Measurements from ENCODE around the gene KRT6A.

KRT6A gene

DNA sequence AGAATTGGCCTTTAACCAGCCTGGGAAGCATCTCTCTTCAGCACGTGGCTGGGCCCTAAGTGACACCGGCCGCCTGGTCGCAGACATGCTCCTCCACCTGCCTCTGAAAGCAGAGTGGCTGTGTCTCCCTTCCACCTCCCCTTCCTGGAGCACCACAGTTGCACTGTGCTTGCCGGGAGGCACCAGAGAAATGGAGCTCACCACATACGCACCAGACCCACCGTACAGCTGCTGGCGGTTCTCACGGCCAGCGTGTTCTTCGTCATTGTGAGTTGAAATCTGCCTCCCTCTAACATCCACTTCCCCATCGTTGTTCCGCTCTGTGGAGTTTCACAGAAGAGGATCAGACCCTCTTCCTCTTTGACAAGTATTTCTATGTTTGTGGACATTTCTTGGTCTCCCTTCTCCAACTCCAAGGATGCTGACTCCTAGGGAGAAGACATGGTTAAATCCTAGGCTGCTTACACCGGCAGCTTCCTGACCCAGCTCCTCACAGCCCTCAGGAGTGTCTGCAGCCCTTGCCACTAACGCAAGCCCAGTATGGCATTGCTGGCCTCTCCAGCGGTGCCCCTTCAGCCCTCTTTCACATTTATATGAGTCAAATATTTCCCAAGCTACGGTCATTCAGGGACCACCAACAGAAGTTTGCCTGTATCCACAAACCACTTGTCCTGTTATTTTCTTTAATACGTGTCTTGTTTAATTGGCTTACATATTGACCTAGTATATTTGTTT is 38.7 kb upstream of the KRT6A start:
- no peaks in the 10 kb centered on the region for H3K9me3 ChIP-seq (ENCODE audit: control insufficient read depth, insufficient read depth, low read length)
- no peak overlapping the region for H3K4me3 ChIP-seq (ENCODE audit: low read depth, low read length)
- H3K27me3 ChIP-seq (ENCODE audit: control insufficient read depth, insufficient read depth, low read length), result no peaks in the 10 kb centered on the region
- H3K27ac ChIP-seq (ENCODE audit: low read depth, low read length), result no peak overlapping the region
- no peaks in the 10 kb centered on the region for H3K36me3 ChIP-seq (ENCODE audit: control insufficient read depth, insufficient read depth, low read length)
- no peak overlapping the region for H3K9ac ChIP-seq (ENCODE audit: low read depth, low read length)
- H3K4me1 ChIP-seq (ENCODE audit: control insufficient read depth, insufficient read depth, low read length), result no peaks in the 10 kb centered on the region

DNA sequence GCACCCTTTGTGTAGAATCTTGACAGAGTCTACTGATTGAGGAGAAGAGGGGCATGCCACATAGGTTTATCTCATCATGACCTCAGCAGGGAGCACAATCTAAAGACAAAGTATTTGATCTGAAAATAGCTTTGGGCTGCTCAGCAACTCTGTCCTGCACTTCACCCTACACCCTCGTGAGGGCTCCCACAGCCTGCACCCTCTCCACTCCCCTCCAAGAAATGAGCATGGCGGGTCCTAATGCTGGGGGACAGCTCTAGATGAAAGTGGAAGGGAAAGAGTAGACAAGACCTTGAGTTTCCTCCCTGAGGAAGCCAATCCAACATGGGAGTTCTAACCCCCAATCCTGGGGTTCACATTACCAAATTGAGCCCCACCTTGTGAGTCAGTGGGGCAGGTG is 37.8 kb upstream of the KRT6A start:
- Histone ChIP-seq H3K27me3 (ENCODE audit: control insufficient read depth, insufficient read depth, low read length) (no peaks in the 10 kb centered on the region), H3K9ac (ENCODE audit: low read depth, low read length) (no peak overlapping the region), H3K4me1 (ENCODE audit: control insufficient read depth, insufficient read depth, low read length) (no peaks in the 10 kb centered on the region), H3K9me3 (ENCODE audit: control insufficient read depth, insufficient read depth, low read length) (no peaks in the 10 kb centered on the region), H3K27ac (ENCODE audit: low read depth, low read length) (no peak overlapping the region), H3K4me3 (ENCODE audit: low read depth, low read length) (no peak overlapping the region), H3K36me3 (ENCODE audit: control insufficient read depth, insufficient read depth, low read length) (no peaks in the 10 kb centered on the region)

DNA sequence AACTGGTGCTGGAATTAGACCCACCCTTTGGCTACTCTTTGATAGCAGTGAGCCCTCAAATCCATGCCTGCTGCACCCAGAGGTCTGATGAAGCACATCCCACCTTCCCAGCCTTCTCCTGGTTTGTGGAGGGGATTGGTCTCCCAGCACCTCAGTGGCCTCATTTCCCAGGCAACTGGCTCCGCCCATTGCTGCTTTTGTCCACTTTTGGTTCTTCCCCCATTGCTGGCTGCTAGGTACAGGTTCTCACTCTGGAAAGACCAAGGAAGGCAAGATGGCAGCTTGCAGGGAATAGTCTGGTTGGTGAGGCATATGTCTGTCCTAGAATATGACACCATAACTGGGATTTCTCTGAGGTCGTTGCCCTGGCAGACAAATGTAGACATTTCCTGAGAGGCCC is 37.3 kb upstream of the KRT6A start:
- Histone ChIP-seq H3K4me1 (ENCODE audit: control insufficient read depth, insufficient read depth, low read length) (no peaks in the 10 kb centered on the region), H3K27ac (ENCODE audit: low read depth, low read length) (no peak overlapping the region), H3K27me3 (ENCODE audit: control insufficient read depth, insufficient read depth, low read length) (no peaks in the 10 kb centered on the region), H3K36me3 (ENCODE audit: control insufficient read depth, insufficient read depth, low read length) (no peaks in the 10 kb centered on the region), H3K4me3 (ENCODE audit: low read depth, low read length) (no peak overlapping the region), H3K9me3 (ENCODE audit: control insufficient read depth, insufficient read depth, low read length) (no peaks in the 10 kb centered on the region), H3K9ac (ENCODE audit: low read depth, low read length) (no peak overlapping the region)

DNA sequence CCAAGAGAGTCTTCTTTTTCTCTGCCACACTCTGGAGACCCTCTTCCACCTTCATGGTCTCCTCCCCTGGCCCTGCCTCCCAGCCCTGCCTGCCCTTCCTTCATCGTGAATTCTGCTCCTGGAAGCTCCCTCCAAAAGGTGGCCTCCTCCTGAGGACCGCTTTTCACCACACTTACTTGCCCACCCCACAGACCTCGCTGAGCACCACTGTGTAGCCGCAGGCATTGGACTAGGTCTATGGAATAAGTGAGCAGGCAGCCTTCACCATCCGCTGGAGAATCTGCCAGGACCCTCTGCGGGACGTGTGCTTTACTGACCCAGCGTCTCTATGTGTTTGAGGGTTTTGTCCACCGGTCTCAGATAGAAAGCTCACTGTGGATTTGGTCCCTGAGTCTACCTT is 36.8 kb upstream of the KRT6A start:
- Histone ChIP-seq H3K9ac (ENCODE audit: low read depth, low read length) (no peak overlapping the region), H3K4me1 (ENCODE audit: control insufficient read depth, insufficient read depth, low read length) (no peaks in the 10 kb centered on the region), H3K36me3 (ENCODE audit: control insufficient read depth, insufficient read depth, low read length) (no peaks in the 10 kb centered on the region), H3K4me3 (ENCODE audit: low read depth, low read length) (no peak overlapping the region), H3K27me3 (ENCODE audit: control insufficient read depth, insufficient read depth, low read length) (no peaks in the 10 kb centered on the region), H3K27ac (ENCODE audit: low read depth, low read length) (no peak overlapping the region), H3K9me3 (ENCODE audit: control insufficient read depth, insufficient read depth, low read length) (no peaks in the 10 kb centered on the region)

DNA sequence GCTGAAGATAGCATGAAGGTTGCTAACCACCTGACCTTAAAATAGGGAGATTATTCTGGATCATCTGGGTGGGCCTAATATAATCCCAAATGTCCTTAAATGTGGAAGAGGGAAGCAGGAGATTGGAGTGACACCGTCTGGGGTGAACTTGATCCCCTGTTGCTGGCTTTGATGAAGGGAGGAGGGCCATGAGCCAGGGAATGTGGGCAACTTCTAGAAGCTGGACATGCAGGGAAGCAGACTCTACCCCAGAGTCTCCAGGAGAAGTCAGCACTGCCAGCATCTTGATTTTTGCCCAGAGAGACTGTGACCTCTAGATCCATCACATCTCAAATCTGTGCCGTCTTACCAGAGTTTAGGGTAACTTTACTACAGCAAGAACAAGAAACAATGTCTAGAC is 36.4 kb upstream of the KRT6A start:
- H3K27me3 ChIP-seq (ENCODE audit: control insufficient read depth, insufficient read depth, low read length), result no peaks in the 10 kb centered on the region
- H3K9me3 ChIP-seq (ENCODE audit: control insufficient read depth, insufficient read depth, low read length), result no peaks in the 10 kb centered on the region
- H3K4me3 ChIP-seq (ENCODE audit: low read depth, low read length), result no peak overlapping the region
- H3K36me3 ChIP-seq (ENCODE audit: control insufficient read depth, insufficient read depth, low read length), result no peaks in the 10 kb centered on the region
- H3K27ac ChIP-seq (ENCODE audit: low read depth, low read length), result no peak overlapping the region
- H3K9ac ChIP-seq (ENCODE audit: low read depth, low read length), result no peak overlapping the region
- H3K4me1 ChIP-seq (ENCODE audit: control insufficient read depth, insufficient read depth, low read length), result no peaks in the 10 kb centered on the region

DNA sequence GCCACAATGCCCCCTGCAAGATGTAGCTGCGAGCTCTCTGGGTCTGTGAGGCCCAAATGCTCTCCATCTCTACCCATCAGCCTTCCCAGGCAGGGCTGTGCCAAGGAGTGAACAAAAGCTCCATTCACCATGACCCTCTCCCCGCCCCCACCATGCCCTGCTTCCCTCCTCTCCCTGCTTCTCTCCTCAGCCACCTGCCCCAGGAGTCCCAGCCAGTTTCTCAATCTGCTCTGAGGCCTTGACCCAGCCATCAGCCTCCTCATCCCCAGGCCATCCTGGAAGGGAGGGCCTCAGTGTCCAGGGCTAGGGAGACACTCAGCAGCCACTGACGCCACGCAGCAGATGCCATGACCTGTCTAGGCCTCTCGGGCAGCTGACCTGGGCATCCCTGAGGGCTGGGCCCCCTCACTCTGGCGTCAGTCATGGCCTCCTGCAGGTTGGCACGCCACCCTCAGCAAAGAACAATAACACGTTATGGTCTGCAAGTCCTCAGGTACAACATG is 35.6 kb upstream of the KRT6A start:
- Histone ChIP-seq H3K27ac (ENCODE audit: low read depth, low read length) (no peak overlapping the region), H3K36me3 (ENCODE audit: control insufficient read depth, insufficient read depth, low read length) (no peaks in the 10 kb centered on the region), H3K27me3 (ENCODE audit: control insufficient read depth, insufficient read depth, low read length) (no peaks in the 10 kb centered on the region)

DNA sequence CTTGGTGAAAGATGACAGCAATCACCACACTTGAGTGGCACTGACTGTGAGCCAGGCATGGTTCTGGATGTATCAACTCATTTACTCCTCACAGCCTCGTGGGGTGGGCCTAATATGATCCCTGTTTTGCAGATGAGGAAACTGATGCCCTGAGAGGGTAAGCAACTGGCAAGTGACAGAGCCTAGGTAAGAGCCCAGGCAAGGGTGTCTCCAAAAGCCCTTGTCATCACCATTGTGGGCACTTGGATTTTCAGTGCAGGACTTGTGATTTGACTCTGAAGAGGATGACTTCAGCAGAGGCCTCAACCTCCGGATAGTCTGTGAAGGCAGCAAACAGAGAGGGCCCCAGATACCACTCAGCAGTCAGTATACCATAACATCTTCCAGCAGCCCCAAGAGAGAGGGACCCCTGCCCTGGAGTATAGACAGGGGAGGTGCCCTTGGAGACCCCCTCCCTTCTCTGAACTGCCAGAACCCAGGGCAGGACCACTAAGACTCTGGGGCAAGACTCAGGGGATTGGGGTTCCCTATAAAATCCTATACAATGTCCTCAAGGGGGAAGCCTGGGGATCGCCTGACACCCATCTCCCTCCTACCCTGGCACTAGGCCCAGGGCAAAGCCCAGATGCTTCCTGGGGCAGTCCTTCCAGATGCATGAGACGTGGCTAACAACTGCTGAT is 34.2 kb upstream of the KRT6A start:
- no peaks in the 10 kb centered on the region for H3K36me3 ChIP-seq (ENCODE audit: control insufficient read depth, insufficient read depth, low read length)
- no peak overlapping the region for H3K4me3 ChIP-seq (ENCODE audit: low read depth, low read length)
- H3K27ac ChIP-seq (ENCODE audit: low read depth, low read length), result no peak overlapping the region
- H3K4me1 ChIP-seq (ENCODE audit: control insufficient read depth, insufficient read depth, low read length), result no peaks in the 10 kb centered on the region
- no peak overlapping the region for H3K9ac ChIP-seq (ENCODE audit: low read depth, low read length)
- H3K9me3 ChIP-seq (ENCODE audit: control insufficient read depth, insufficient read depth, low read length), result no peaks in the 10 kb centered on the region
- H3K27me3 ChIP-seq (ENCODE audit: control insufficient read depth, insufficient read depth, low read length), result no peaks in the 10 kb centered on the region

More for the DNA sequence above, 35.6 kb upstream of the KRT6A start:
- H3K9ac ChIP-seq (ENCODE audit: low read depth, low read length), result no peak overlapping the region
- no peaks in the 10 kb centered on the region for H3K4me1 ChIP-seq (ENCODE audit: control insufficient read depth, insufficient read depth, low read length)
- H3K4me3 ChIP-seq (ENCODE audit: low read depth, low read length), result no peak overlapping the region
- H3K9me3 ChIP-seq (ENCODE audit: control insufficient read depth, insufficient read depth, low read length), result no peaks in the 10 kb centered on the region

DNA sequence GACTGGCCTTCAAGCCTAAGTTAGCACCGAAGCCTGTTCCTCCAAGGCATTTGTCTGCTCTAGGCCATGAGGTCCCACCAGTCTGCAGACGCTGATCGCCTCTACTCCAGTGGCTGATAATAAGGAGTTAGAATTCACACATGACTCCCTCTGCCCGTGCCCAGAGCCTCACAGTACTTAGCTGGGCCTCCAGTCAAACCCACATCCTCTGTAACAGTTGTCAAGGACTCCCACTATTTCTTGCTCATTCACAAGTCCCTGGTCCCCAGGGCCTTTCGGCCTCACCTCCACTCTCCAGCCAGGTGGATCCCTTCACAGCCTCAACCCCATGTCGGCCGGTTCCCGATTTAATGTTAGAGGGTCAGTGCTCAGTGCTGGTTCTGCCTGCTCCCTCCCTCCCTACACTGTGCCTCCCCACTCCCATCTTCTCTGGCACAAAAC is 33.5 kb upstream of the KRT6A start:
- no peaks in the 10 kb centered on the region for H3K36me3 ChIP-seq (ENCODE audit: control insufficient read depth, insufficient read depth, low read length)
- H3K9me3 ChIP-seq (ENCODE audit: control insufficient read depth, insufficient read depth, low read length), result no peaks in the 10 kb centered on the region
- no peaks in the 10 kb centered on the region for H3K4me1 ChIP-seq (ENCODE audit: control insufficient read depth, insufficient read depth, low read length)
- H3K27me3 ChIP-seq (ENCODE audit: control insufficient read depth, insufficient read depth, low read length), result no peaks in the 10 kb centered on the region
- H3K27ac ChIP-seq (ENCODE audit: low read depth, low read length), result no peak overlapping the region
- no peak overlapping the region for H3K4me3 ChIP-seq (ENCODE audit: low read depth, low read length)
- no peak overlapping the region for H3K9ac ChIP-seq (ENCODE audit: low read depth, low read length)

DNA sequence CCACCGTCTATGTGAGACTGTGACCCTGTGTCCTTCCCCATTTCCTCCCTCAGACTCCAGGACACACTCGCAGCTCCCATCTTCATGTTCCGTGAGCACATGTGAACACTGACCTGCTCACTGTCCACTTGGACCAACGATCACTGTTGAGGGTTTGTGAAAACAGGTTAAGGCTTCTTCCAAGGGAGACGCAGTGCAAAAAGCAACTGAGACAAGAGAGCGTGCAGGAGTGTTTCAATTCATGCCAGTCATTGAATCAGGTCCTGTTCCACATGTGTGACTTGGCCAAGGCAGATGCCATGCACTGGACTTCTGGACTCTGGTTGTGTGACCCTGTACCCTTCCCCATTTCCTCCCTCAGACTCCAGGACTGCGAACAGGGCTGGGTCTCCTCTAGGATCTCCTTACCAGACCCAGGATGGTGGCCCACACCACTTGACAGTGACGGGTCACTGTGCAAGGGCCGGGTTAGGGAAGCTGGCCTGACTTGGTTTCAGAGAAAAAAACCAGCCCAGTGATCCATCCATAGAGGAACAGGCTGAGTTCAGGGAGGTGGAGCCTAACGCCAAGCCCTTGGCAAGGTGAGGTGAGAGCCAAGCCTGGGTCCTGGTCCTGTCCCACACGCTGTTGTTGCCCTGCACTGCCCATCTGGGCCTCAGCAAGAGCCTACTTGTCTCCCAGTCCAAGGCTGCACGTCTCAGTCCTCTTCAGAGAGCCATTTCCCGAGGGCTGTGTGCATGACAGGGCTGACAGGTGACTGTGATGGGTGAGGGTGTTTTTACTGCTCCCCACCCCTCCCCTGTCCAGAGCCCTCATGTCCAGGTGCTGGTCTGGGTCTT is 32.8 kb upstream of the KRT6A start:
- Histone ChIP-seq H3K4me3 (ENCODE audit: low read depth, low read length) (no peak overlapping the region), H3K9ac (ENCODE audit: low read depth, low read length) (no peak overlapping the region), H3K9me3 (ENCODE audit: control insufficient read depth, insufficient read depth, low read length) (no peaks in the 10 kb centered on the region), H3K27ac (ENCODE audit: low read depth, low read length) (no peak overlapping the region), H3K36me3 (ENCODE audit: control insufficient read depth, insufficient read depth, low read length) (no peaks in the 10 kb centered on the region), H3K4me1 (ENCODE audit: control insufficient read depth, insufficient read depth, low read length) (no peaks in the 10 kb centered on the region), H3K27me3 (ENCODE audit: control insufficient read depth, insufficient read depth, low read length) (no peaks in the 10 kb centered on the region)

DNA sequence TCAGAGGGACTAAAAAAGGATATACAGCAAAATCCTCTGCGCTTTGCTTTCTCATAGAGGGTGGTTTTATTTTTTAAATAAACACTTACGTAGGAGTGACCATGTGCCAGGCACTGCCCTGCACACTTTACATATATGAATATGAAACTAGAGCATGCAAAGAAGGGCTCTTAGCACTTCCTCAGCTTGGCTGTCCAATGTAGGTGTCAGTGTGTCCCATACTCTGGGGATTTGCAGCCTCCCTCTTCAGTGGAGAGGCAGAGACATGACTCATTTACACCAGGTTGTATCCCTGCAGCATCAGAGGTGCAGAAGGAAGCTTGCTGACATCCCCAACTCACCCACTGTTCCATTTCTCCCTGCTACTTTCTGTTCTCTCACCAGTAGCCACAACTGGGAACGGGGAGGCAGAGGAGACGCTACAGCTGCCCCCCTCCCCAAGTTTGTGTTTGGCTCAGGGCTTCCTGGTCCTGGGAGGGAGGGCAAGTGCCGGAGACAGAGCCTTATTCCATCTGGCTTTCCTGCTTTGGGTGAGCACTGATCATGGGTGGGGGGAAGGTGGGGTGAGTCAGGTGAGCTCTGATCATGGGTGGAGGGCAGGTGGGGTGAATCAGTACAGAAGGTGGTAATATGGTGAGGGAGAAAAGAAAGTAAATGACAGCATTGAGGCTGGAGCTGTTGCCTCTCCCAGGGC is 32.0 kb upstream of the KRT6A start:
- Histone ChIP-seq H3K9ac (ENCODE audit: low read depth, low read length) (no peak overlapping the region), H3K27me3 (ENCODE audit: control insufficient read depth, insufficient read depth, low read length) (no peaks in the 10 kb centered on the region), H3K4me1 (ENCODE audit: control insufficient read depth, insufficient read depth, low read length) (no peaks in the 10 kb centered on the region)

More for the DNA sequence above, 32.0 kb upstream of the KRT6A start:
- Histone ChIP-seq H3K9me3 (ENCODE audit: control insufficient read depth, insufficient read depth, low read length) (no peaks in the 10 kb centered on the region), H3K27ac (ENCODE audit: low read depth, low read length) (no peak overlapping the region), H3K36me3 (ENCODE audit: control insufficient read depth, insufficient read depth, low read length) (no peaks in the 10 kb centered on the region), H3K4me3 (ENCODE audit: low read depth, low read length) (no peak overlapping the region)
